Measurements from ENCODE around the gene MYO18B.

DNA sequence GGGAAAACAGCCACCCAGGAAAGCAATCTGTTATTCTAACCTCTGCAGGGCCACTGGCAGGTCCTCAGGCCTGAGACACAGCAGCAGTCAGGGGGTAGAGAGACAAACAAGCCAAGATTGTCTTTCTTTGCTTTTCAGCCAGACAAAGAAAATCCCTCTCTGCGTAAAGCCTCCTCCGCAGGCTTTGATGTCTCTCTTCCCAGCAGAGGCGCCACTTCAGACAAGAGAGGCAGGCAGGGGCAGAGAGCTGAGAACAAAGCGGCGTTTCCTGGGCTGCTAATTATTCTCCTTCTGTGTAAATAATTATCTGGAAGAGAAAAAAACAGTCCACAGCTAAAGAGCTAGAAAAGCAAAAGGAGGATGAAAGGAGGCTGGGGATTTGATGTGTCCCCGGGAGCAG lies 324.5 kb downstream of the MYO18B start:
- TF ChIP-seq SIN3A (IDR thresholded peaks at IDR 0.05; ENCODE audit: borderline replicate concordance, insufficient read depth, low read length), result no peak
- TF ChIP-seq POLR2AphosphoS5 (IDR thresholded peaks at IDR 0.05; ENCODE audit: low read depth, low read length), result no peak
- no peak for TF ChIP-seq TAF1 (IDR thresholded peaks at IDR 0.05; ENCODE audit: borderline replicate concordance, insufficient read depth, low read length)
- TF ChIP-seq, protein P1, sequence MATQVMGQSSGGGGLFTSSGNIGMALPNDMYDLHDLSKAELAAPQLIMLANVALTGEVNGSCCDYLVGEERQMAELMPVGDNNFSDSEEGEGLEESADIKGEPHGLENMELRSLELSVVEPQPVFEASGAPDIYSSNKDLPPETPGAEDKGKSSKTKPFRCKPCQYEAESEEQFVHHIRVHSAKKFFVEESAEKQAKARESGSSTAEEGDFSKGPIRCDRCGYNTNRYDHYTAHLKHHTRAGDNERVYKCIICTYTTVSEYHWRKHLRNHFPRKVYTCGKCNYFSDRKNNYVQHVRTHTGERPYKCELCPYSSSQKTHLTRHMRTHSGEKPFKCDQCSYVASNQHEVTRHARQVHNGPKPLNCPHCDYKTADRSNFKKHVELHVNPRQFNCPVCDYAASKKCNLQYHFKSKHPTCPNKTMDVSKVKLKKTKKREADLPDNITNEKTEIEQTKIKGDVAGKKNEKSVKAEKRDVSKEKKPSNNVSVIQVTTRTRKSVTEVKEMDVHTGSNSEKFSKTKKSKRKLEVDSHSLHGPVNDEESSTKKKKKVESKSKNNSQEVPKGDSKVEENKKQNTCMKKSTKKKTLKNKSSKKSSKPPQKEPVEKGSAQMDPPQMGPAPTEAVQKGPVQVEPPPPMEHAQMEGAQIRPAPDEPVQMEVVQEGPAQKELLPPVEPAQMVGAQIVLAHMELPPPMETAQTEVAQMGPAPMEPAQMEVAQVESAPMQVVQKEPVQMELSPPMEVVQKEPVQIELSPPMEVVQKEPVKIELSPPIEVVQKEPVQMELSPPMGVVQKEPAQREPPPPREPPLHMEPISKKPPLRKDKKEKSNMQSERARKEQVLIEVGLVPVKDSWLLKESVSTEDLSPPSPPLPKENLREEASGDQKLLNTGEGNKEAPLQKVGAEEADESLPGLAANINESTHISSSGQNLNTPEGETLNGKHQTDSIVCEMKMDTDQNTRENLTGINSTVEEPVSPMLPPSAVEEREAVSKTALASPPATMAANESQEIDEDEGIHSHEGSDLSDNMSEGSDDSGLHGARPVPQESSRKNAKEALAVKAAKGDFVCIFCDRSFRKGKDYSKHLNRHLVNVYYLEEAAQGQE (IDR thresholded peaks at IDR 0.05; ENCODE audit: insufficient read depth in 1 of 2, low read depth in 2 of 2, low read length in 2 of 2), result no peak

Data from PFSK-1 (cell line).